Esophagus squamous epithelium (tissue), 5 donors: ENCODE measurements around the gene LRP1B. TPM values are rescaled to one million over a fixed set of nuclear protein-coding genes. Genes with fewer than 3 reads are reported as not detected.

Source experiments
- DNase-seq: peaks from one replicate; lab custom pipeline; 2025; lab: John Stamatoyannopoulos, UW
- H3K27ac ChIP-seq, 4 donors: fragments of 200-600 bp; sonication (generic); one replicate each; pipeline ENCODE4 v1.5.1; 2016 to 2019; ENCODE audit warnings: mild to moderate bottlenecking in 1 of 4
- H3K27me3 ChIP-seq, 4 donors: fragments of 200-600 bp; sonication (generic); 1 replicate in 3 of 4; 2 replicates in 1 of 4; pipeline versions ENCODE4 v1.5.1 to v1.6.0; 2017 to 2021; ENCODE audit warnings: antibody characterized with exemption in 1 of 4
- H3K36me3 ChIP-seq, 3 donors: fragments of 200-600 bp; sonication (generic); one replicate each; pipeline ENCODE4 v1.5.1; 2016 to 2019
- H3K4me1 ChIP-seq, 3 donors: fragments of 200-600 bp; sonication (generic); one replicate each; pipeline ENCODE4 v1.5.1; 2017 to 2019
- H3K4me3 ChIP-seq, 4 donors: fragments of 200-600 bp; sonication (generic); 1 replicate in 3 of 4; 2 replicates in 1 of 4; pipeline ENCODE4 v1.5.1; 2016 to 2019; ENCODE audit warnings: mild to moderate bottlenecking in 2 of 4, moderate library complexity in 1 of 4
- H3K9me3 ChIP-seq, 3 donors: fragments of 200-600 bp; sonication (generic); one replicate each; pipeline ENCODE4 v1.5.1; 2016 to 2019
- POLR2A ChIP-seq, 4 donors: fragments of 450-650 bp; IDR thresholded peaks; one replicate each; pipeline ENCODE4 v1.6.1; 2017; ENCODE audit warnings: antibody characterized with exemption in 4 of 4, mild to moderate bottlenecking in 4 of 4, moderate library complexity in 3 of 4
- WGBS, 2 donors: methylation state at CpG; one replicate each; pipeline ENCODE4 v1.1.5; 2018; 5-methylcytosine and 5-hydroxymethylcytosine counted together
- intact Hi-C: fragments of 100-400 bp; cut with DNase I; formaldehyde crosslinking; loops from one replicate; pipeline ENCODE4 v1.15.0; 2022
- total RNA-seq, 4 donors: library from RNA; depleted of rRNA; stranded (reverse); fragments of >200 nt; gene quantifications; one replicate each; pipeline ENCODE4 v1.1.0, GENCODE V29; 2016
- TF ChIP-seq, protein P1 (sequence below), 6 experiments: fragments of 450-650 bp in 4 of 6; fragments of 200-600 bp in 2 of 6; sonication (generic) in 2 of 6; IDR thresholded peaks; one replicate each; pipeline ENCODE4 v1.5.1; 2016 to 2019; ENCODE audit warnings: antibody characterized with exemption in 6 of 6, mild to moderate bottlenecking in 4 of 6, moderate library complexity in 4 of 6
- donor health status: DM: yes; HTN: yes; CAD: no.

LRP1B gene
- total RNA-seq, 4 donors from 2014 or later = 0.04 to 1.1 (median 0.23) TPM

DNA sequence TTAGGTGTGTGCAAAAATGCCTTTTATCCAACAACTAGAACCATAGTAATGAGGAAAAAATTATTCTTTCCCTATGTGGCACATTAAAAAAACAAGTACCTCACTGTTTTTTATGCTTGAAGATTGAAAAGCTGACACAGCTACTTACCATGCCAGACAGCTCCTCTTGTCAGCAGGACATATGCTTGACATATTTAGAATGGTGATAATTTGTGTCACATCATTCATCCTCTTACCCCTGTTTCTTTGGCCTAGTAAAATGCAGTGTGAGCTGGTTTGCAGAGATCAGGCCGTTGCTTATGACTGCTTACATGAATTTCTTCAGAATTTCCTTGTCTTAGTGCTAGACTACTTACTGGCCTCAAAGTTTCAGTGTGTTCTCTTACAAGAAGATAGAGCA lies 869.9 kb downstream of the LRP1B start:
- Histone ChIP-seq H3K36me3 (no peaks in the 10 kb centered on the region), H3K4me1 (no peaks in the 10 kb centered on the region), H3K9me3 (no peaks in the 10 kb centered on the region), H3K4me3 (no peak overlapping the region), H3K27me3 (no peaks in the 10 kb centered on the region), H3K27ac (no peak overlapping the region)
- intact Hi-C loops = no loop called here
- WGBS, 2 donors = 32 to 55% methylated on average over 1 of the region's 1 CpG
- no peak for TF ChIP-seq POLR2A (IDR thresholded peaks at IDR 0.05)
- TF ChIP-seq, protein P1, sequence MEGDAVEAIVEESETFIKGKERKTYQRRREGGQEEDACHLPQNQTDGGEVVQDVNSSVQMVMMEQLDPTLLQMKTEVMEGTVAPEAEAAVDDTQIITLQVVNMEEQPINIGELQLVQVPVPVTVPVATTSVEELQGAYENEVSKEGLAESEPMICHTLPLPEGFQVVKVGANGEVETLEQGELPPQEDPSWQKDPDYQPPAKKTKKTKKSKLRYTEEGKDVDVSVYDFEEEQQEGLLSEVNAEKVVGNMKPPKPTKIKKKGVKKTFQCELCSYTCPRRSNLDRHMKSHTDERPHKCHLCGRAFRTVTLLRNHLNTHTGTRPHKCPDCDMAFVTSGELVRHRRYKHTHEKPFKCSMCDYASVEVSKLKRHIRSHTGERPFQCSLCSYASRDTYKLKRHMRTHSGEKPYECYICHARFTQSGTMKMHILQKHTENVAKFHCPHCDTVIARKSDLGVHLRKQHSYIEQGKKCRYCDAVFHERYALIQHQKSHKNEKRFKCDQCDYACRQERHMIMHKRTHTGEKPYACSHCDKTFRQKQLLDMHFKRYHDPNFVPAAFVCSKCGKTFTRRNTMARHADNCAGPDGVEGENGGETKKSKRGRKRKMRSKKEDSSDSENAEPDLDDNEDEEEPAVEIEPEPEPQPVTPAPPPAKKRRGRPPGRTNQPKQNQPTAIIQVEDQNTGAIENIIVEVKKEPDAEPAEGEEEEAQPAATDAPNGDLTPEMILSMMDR (IDR thresholded peaks at IDR 0.05) = no peak
- DNase-seq = no peak

DNA sequence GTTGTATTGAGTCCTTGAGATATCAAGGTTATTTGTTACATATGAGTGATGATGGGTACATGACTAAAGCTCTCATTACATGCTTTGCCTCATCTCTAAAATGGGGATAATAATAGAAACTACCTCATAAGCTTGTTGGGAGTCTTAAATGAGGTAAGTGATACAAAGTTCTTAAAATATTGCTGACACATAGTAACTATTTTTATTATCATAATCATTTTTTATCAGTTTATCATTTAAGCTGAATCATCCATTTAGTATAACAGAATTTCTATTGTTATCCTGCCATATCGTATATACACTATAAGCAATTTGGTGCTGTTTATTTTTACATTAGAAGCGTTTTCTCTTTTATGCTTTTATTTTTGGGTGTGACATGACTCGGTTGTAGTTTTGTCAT lies 871.1 kb downstream of the LRP1B start:
- Histone ChIP-seq H3K27ac (no peak overlapping the region), H3K4me3 (no peak overlapping the region), H3K4me1 (no peaks in the 10 kb centered on the region), H3K27me3 (no peaks in the 10 kb centered on the region), H3K36me3 (no peaks in the 10 kb centered on the region), H3K9me3 (no peaks in the 10 kb centered on the region)
- TF ChIP-seq, protein P1 (IDR thresholded peaks at IDR 0.05) = no peak
- TF ChIP-seq POLR2A (IDR thresholded peaks at IDR 0.05) = no peak
- intact Hi-C loops = no loop called here
- WGBS, 2 donors = 84 to 89% methylated on average over 3 of the region's 3 CpGs
- DNase-seq = no peak

DNA sequence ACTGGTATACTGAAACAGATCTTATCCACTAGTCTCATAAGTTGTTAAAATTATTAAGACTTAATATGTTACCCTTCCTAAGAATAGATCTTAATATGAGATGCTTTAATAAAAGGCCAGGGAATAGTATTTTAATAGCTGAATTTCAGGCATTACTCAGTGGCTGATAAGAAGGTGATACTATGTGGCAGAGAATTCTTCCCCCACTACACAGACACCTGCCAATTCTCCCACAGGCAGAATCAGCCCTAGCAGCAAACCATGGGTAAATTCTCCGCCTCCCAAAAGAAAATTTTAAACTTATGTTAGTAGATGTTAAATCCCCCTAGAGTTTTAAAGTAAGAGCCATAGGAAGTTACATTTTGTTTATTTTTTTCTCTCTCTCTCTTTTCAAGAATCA lies 888.8 kb downstream of the LRP1B start:
- no peak for DNase-seq
- Histone ChIP-seq H3K27me3 (no peaks in the 10 kb centered on the region), H3K27ac (no peak overlapping the region), H3K4me1 (no peaks in the 10 kb centered on the region), H3K4me3 (no peak overlapping the region), H3K36me3 (no peaks in the 10 kb centered on the region), H3K9me3 (no peaks in the 10 kb centered on the region)
- intact Hi-C loops = no loop called here
- 63 to 78% methylated on average over 1 of the region's 1 CpG for WGBS, 2 donors
- TF ChIP-seq, protein P1 (IDR thresholded peaks at IDR 0.05) = no peak
- no peak for TF ChIP-seq POLR2A (IDR thresholded peaks at IDR 0.05)

DNA sequence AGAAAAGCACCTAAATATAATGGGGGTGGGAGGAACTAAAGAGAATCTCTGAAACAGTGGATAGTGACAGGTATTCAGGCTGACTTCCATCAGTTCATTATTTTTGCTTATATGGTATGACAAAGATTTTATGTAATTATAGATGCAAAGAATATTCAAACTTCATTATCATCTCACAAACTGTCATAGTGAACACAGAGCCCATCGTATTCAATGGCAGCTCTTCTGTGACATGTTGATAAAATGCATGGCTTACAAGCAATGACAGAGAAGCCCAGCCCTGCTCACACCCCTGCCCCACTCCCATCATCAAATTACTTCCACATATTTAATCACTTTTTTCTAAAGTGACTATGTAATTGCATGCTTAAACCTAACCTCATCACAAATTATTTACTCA lies 904.3 kb downstream of the LRP1B start:
- Histone ChIP-seq H3K27me3 (no peaks in the 10 kb centered on the region), H3K4me1 (no peaks in the 10 kb centered on the region), H3K4me3 (no peak overlapping the region), H3K27ac (no peak overlapping the region), H3K36me3 (no peaks in the 10 kb centered on the region), H3K9me3 (peaks cover 0 to 3% (median 0%) of the 10 kb centered on the region in 3 donors)
- no peak for TF ChIP-seq POLR2A (IDR thresholded peaks at IDR 0.05)
- TF ChIP-seq, protein P1 (IDR thresholded peaks at IDR 0.05) = no peak
- WGBS, 2 donors = 57 to 82% methylated on average over 1 of the region's 1 CpG
- intact Hi-C loops = no loop called here
- DNase-seq = no peak

DNA sequence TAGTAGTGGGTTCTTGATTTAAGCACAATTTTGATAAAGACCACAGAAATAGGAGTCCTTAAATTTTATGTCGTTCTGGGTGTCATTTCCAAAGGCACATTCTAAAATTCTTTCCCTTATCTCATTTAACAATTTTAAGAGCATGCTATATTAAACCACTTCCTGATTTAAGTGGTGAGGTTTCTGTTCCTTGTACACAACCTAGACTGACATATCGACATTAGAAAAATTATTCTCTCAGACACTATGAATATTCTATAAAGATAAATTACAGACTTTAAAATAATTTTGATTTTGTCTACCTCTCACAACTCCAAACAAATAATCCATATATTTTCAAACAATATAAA lies 923.8 kb downstream of the LRP1B start:
- no peak overlapping the region for H3K27ac ChIP-seq
- no peaks in the 10 kb centered on the region for H3K4me1 ChIP-seq
- no peak overlapping the region for H3K4me3 ChIP-seq
- no peaks in the 10 kb centered on the region for H3K9me3 ChIP-seq
- no peaks in the 10 kb centered on the region for H3K36me3 ChIP-seq
- H3K27me3 ChIP-seq = no peaks in the 10 kb centered on the region
- 61 to 62% methylated on average over 2 of the region's 2 CpGs for WGBS, 2 donors
- intact Hi-C loops = no loop called here
- DNase-seq = no peak
- TF ChIP-seq, protein P1 (IDR thresholded peaks at IDR 0.05) = no peak
- no peak for TF ChIP-seq POLR2A (IDR thresholded peaks at IDR 0.05)
